HEK293 (cell line): ENCODE results near the gene AGAP1.

Source experiments
- ZNF366 ChIP-seq: fragments of 450-650 bp; formaldehyde crosslinking; conservative IDR thresholded peaks from 2 replicates; pipeline ENCODE4 v1.5.1; 2016; ENCODE audit warnings: missing biosample characterization, missing genetic modification characterization
- TF ChIP-seq, protein P1 (sequence below): fragments of 450-650 bp; formaldehyde crosslinking; IDR thresholded peaks from 2 replicates; pipeline ENCODE4 v1.5.1; 2016; ENCODE audit warnings: missing biosample characterization, missing genetic modification characterization

DNA sequence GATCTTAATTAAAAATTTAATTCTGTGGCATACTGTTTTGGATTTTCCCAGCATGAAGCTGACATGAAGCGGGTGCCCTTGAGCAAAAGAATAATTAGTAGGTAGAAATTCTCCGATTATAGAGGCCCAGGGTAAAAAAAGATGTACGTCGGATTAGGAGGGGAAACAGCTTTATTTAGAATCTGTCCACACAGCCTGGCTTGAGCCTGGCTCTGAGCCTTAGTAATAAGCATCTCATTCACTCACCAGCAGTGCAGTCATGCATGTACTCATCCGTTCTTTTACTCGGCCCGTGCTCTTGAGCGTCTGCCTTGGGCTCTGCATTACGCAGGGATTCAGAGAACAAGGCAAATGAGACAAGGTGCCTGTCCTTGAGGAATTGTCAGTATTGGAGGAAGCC is 219.3 kb downstream of the AGAP1 start:
- TF ChIP-seq, protein P1, sequence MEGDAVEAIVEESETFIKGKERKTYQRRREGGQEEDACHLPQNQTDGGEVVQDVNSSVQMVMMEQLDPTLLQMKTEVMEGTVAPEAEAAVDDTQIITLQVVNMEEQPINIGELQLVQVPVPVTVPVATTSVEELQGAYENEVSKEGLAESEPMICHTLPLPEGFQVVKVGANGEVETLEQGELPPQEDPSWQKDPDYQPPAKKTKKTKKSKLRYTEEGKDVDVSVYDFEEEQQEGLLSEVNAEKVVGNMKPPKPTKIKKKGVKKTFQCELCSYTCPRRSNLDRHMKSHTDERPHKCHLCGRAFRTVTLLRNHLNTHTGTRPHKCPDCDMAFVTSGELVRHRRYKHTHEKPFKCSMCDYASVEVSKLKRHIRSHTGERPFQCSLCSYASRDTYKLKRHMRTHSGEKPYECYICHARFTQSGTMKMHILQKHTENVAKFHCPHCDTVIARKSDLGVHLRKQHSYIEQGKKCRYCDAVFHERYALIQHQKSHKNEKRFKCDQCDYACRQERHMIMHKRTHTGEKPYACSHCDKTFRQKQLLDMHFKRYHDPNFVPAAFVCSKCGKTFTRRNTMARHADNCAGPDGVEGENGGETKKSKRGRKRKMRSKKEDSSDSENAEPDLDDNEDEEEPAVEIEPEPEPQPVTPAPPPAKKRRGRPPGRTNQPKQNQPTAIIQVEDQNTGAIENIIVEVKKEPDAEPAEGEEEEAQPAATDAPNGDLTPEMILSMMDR (tag by site-specific recombination): no peak
- TF ChIP-seq ZNF366 (tag by site-specific recombination): no peak
